NCI-H1694 treated with DMSO at 0.1 percent for 48 hours (cell line): Measurements from ENCODE around the gene TMEM125.

Experiments used
- DNase-seq: peaks from one replicate; lab custom pipeline; 2025; lab: John Stamatoyannopoulos, UW

TMEM125 gene

DNA sequence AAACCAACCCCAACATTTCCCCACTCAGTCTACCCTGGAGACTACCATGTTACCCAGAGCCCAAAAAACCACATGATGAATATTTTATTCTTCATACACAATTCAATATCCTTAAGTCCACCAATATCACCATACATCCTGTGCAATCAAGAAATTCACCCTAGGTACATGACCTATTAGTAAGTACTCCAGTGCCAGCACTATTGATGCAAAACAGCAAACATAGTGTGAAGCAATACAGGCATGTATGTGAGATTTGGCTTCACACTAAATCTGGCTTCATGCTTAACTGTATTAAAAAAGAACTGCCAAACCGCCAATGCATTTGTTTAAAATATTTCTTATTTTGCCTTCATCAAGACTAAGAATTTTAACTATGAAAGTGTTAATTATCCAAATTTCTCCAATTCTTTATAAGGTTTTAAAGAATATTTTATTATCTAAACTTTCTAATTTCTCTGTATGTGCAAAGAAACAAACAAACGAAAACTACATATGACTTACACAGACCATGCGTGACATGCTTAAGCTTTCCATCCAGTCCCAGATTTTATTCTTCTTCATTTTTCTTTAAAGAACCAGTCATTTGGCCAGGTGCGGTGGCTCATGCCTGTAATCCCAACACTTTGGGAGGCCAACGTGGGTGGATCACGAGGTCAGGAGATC is 22.4 kb upstream of the TMEM125 start:
- DNase-seq = no peak

GRCh38 chr1:43250351-43250761 is 19.4 kb upstream of the TMEM125 start:
- no peak for DNase-seq

DNA sequence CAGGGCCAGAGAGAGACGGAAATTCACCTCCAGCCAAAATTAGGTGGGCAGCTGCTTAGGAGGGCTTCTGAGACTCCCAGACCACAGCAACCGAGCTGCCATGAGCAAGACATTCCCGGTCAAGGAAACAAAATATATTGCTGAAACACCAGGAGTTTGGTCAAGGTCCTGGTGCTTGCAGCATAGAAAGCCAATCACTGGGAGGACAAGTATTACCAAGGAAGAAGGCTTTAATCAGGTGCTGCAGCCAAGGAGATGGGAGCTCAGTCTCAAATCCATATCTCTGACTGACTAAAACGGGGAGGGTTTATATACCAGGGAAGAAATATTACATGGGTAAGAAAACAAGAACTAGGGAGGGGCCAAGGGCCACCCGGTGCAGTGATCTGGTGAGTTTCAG is 18.8 kb upstream of the TMEM125 start:
- DNase-seq = no peak

- no peak for DNase-seq
These were observed 17.6 kb upstream of the TMEM125 start for GRCh38 chr1:43252225-43252624.

GRCh38 chr1:43253173-43253572 is 16.6 kb upstream of the TMEM125 start:
- DNase-seq = no peak

DNA sequence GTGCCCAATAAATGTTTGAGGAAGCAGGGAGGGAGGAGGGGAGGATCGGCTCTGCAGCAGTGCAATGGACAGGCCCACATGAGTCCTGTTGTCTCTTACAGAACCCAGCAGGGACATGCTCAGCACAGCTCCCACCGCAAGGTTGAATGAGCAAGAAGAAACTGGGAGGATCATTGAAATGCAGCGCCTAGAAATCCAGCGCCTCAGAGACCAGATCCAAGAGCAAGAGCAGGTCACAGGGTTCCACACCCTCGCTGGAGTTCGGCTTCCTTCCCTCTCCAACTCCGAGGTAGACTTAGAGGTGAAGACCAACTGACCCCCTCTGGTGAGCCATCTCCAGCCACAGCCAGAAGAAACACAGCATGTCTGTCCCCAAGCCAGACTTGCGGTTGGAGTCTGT is 15.9 kb upstream of the TMEM125 start:
- no peak for DNase-seq

DNA sequence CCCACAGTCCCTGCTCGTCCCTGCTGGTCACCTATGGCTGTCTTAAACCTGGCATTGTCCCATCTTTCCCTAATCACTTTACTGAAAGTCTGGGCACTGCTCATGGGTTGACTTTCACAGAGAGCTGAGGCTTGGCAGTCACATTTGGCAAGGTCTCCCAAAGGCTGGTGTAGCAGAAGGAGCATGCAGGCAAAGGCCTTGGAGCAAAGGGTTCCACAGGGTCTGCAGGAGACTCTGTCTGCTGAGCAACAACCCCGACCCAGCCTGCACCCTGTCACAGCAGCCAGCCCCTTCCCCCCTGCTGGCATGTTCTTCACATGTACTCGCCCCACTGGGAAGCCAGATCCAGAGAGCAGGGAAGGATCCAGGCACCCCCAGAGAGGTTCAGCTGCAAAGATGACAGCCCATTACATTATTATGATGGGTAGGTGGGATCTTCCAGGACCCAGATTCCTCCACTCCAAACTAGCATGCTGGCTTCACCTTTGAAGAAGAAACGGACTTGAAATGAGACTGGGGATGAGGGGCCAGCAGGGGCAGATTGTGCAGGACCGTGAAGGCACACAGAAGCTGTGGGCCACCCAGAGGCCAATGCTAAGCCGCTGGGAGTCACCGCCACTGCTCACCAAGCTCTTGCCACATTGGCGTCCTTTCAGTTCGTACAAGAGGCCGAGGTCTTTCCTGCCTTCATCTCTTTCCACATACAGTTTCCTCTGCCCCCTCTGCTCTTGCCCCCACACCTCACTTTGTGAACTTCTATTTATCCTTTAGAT is 14.2 kb upstream of the TMEM125 start:
- no peak for DNase-seq

DNA sequence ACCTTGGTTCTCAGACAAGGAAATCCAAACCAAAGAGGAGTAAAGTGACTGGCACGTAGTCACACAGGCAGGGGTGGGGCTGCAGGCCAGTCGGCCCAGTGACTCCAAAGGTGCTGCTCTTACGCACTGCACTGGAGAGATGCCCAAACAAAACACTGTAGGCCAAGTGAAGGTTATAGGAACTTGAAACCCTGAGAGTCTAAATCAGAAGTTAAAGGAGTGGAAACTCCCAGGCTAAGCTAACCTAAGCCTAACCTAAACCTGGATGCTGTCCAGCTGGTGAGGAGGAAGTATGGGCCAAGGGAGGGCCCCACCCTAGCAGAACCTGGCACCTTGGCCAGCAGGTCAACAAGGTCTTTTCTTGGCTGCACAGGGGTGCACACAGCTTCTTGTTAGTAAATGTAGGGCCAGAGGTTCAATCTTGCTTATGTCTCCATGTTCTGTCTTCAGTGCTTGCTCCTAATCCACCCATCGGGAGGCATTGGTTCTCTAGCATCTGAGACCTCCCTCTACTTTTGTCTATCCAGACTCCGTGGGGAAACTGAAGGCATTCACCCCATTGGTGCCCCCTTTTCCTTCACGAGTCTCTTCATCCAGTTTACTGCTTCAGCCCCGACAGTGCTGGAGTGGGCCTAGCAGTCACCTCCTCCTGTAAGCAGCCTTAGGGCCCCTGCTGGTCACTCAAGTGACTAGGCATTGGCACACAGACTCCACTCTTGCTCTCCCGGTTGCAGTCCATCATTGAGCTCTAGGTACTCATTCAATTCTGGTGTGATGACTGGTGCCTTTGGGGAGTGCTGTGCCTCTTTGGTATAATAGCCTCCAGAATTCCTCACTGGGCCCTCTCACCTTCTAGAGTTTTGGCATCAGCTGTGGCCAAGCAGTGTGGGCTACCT is 12.9 kb upstream of the TMEM125 start:
- no peak for DNase-seq

DNA sequence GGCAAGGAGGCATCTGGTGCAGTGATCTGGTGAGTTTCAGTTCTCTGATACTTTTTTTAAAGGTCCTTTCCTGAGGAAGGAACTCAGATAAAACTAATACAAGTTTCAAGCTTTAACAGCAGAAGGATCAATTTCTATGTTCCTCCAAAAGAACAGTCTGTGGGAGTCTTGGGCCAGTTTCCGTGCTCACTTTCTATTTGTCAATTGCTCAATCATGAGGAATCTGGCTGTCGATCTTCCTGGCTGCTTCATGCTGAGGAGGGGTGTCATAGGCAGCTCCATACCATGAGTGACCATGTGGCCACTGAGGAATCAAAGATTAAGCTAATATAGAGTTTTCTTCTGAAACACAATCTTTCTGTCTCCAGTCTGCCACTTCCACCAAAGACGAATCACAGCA is 11.4 kb upstream of the TMEM125 start:
- no peak for DNase-seq

- no peak for DNase-seq
These were observed 4.4 kb upstream of the TMEM125 start for GRCh38 chr1:43265431-43265830.

- no peak for DNase-seq
These were observed 2.9 kb upstream of the TMEM125 start for GRCh38 chr1:43266881-43267280.

GRCh38 chr1:43267291-43267805 is 2.4 kb upstream of the TMEM125 start:
- DNase-seq = no peak

GRCh38 chr1:43267818-43268425 is 1.9 kb upstream of the TMEM125 start:
- no peak for DNase-seq

GRCh38 chr1:43270421-43271095 is 775 bp downstream of the TMEM125 start:
- DNase-seq = no peak

GRCh38 chr1:43271186-43272118 is 1.7 kb downstream of the TMEM125 start:
- no peak for DNase-seq

- no peak for DNase-seq
These were observed 2.4 kb downstream of the TMEM125 start for GRCh38 chr1:43272161-43272560.

- DNase-seq = no peak
These were observed 3.1 kb downstream of the TMEM125 start for GRCh38 chr1:43272576-43273571.

DNA sequence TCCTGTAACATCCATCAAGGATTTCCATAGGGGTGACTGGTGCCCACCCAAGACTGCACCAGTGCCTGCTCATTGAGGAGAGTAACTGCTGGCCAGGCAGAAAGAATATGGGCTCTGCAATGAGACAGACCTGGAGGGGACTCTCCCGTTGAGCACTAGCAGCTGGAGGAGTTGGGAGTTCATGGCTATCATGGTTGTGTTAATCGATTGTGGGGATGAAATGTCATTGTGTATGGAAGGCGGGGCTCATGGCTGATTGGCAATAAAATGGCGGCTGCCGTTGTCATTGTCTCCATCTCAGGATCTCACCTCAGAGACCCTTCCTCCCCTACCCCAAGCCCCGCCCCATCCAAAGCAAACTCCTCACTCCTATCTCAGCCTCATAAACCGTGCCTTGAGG is 3.9 kb downstream of the TMEM125 start:
- no peak for DNase-seq
